HS-5 (cell line): ENCODE data around the gene SH3RF2.

ENCODE experiments used
- DNase-seq: peaks from one replicate; pipeline ENCODE4 v3.0.0-alpha.2; 2012; ENCODE audit warnings: low read depth

The SH3RF2 gene

GRCh38 chr5:145921211-145921610 is 15.2 kb upstream of the SH3RF2 start:
- no peak for DNase-seq

GRCh38 chr5:145922059-145922458 is 14.3 kb upstream of the SH3RF2 start:
- no peak for DNase-seq

GRCh38 chr5:145923405-145923804 is 13.0 kb upstream of the SH3RF2 start:
- no peak for DNase-seq

- no peak for DNase-seq
These were observed 11.5 kb upstream of the SH3RF2 start for GRCh38 chr5:145924849-145925248.

GRCh38 chr5:145925353-145925752 is 11.0 kb upstream of the SH3RF2 start:
- peak; percentile 86 for DNase-seq

- no peak for DNase-seq
These were observed 10.6 kb upstream of the SH3RF2 start for GRCh38 chr5:145925803-145926202.

- DNase-seq = no peak
These were observed 4.7 kb upstream of the SH3RF2 start for GRCh38 chr5:145931718-145932117.

GRCh38 chr5:145934276-145934675 is 2.1 kb upstream of the SH3RF2 start:
- no peak for DNase-seq

GRCh38 chr5:145937432-145938250 is 1.3 kb downstream of the SH3RF2 start:
- no peak for DNase-seq

GRCh38 chr5:145938776-145939539 is 2.6 kb downstream of the SH3RF2 start:
- no peak for DNase-seq

- no peak for DNase-seq
These were observed 3.2 kb downstream of the SH3RF2 start for GRCh38 chr5:145939540-145940065.

GRCh38 chr5:145941096-145941447 is 4.7 kb downstream of the SH3RF2 start:
- DNase-seq = no peak

- no peak for DNase-seq
These were observed 5.2 kb downstream of the SH3RF2 start for GRCh38 chr5:145941448-145942130.

GRCh38 chr5:145942201-145942600 is 5.8 kb downstream of the SH3RF2 start:
- DNase-seq = no peak

- no peak for DNase-seq
These were observed 6.4 kb downstream of the SH3RF2 start for GRCh38 chr5:145942749-145943148.

GRCh38 chr5:145943674-145944121 is 7.3 kb downstream of the SH3RF2 start:
- DNase-seq = no peak

GRCh38 chr5:145944328-145944727 is 8.0 kb downstream of the SH3RF2 start:
- no peak for DNase-seq

GRCh38 chr5:145945620-145946111 is 9.3 kb downstream of the SH3RF2 start:
- DNase-seq = no peak

- DNase-seq = peak; percentile 78
These were observed 9.9 kb downstream of the SH3RF2 start for GRCh38 chr5:145946112-145946861.

- DNase-seq = no peak
These were observed 11.2 kb downstream of the SH3RF2 start for GRCh38 chr5:145947581-145947980.

GRCh38 chr5:145948047-145948446 is 11.7 kb downstream of the SH3RF2 start:
- DNase-seq = no peak

GRCh38 chr5:145948921-145949320 is 12.5 kb downstream of the SH3RF2 start:
- no peak for DNase-seq
